ENCODE data around the gene NOP10. TPM values are rescaled to one million over a fixed set of nuclear protein-coding genes. Genes with fewer than 3 reads are reported as not detected.
A peak's percentile ranks its signal among the peaks of the same experiment; 100 is the strongest.

Gene NOP10
- total RNA-seq, 1 donor from 2014 or later = 212 TPM

GRCh38 chr15:34341381-34342212 lies 1.3 kb downstream of the NOP10 start:
- Histone ChIP-seq H3K4me3 (peak overlapping the region; percentile 67 to 77), H3K9me3 (no peaks in the 10 kb centered on the region), H3K36me3 (peaks cover 3 to 8% of the 10 kb centered on the region in 2 donors), H3K27me3 (no peaks in the 10 kb centered on the region), H3K27ac (no peak overlapping the region), H3K4me1 (peaks cover 10 to 13% of the 10 kb centered on the region in 2 donors)
- no peak for DNase-seq (ENCODE audit: low spot score in 2 of 2)
- intact Hi-C loops (cut with DNase I) = loop anchor here (5.0 to 10.0 kb wide), 2 partner anchors 239 to 287 kb away; partner anchors contain the start of genes EMC7 and PGBD4
- no peak for TF ChIP-seq CTCF (IDR thresholded peaks at IDR 0.05)

- no peak for TF ChIP-seq CTCF (IDR thresholded peaks at IDR 0.05)
These were observed 3.0 kb downstream of the NOP10 start for GRCh38 chr15:34339946-34340345.

GRCh38 chr15:34338347-34338746 lies 4.6 kb downstream of the NOP10 start:
- H3K36me3 ChIP-seq = peaks cover 3 to 8% of the 10 kb centered on the region in 2 donors
- DNase-seq (ENCODE audit: low spot score in 2 of 2) = no peak
- TF ChIP-seq CTCF (IDR thresholded peaks at IDR 0.05) = no peak
- H3K27me3 ChIP-seq = no peaks in the 10 kb centered on the region
- intact Hi-C loops (cut with DNase I) = loop anchor here (2.0 to 5.0 kb wide), 2 partner anchors 114 to 249 kb away; partner anchors contain the start of gene EMC4
- peak overlapping the region; percentile 71 to 99 for H3K4me3 ChIP-seq
- no peaks in the 10 kb centered on the region for H3K9me3 ChIP-seq
- peaks cover 10 to 22% of the 10 kb centered on the region in 2 donors for H3K4me1 ChIP-seq
- H3K27ac ChIP-seq = peak overlapping the region; percentile 74 to 90

More at GRCh38 chr15:34339946-34340345, 3.0 kb downstream of the NOP10 start:
- Histone ChIP-seq H3K4me3 (no peak overlapping the region), H3K27ac (no peak overlapping the region), H3K4me1 (peaks cover 10 to 15% of the 10 kb centered on the region in 2 donors), H3K9me3 (no peaks in the 10 kb centered on the region), H3K27me3 (no peaks in the 10 kb centered on the region), H3K36me3 (peaks cover 3 to 8% of the 10 kb centered on the region in 2 donors)
- no peak for DNase-seq (ENCODE audit: low spot score in 2 of 2)
- intact Hi-C loops (cut with DNase I) = loop anchor here (2.0 to 10.0 kb wide), 4 partner anchors 115 to 285 kb away; partner anchors contain the start of genes EMC4, EMC7 and PGBD4

DNA sequence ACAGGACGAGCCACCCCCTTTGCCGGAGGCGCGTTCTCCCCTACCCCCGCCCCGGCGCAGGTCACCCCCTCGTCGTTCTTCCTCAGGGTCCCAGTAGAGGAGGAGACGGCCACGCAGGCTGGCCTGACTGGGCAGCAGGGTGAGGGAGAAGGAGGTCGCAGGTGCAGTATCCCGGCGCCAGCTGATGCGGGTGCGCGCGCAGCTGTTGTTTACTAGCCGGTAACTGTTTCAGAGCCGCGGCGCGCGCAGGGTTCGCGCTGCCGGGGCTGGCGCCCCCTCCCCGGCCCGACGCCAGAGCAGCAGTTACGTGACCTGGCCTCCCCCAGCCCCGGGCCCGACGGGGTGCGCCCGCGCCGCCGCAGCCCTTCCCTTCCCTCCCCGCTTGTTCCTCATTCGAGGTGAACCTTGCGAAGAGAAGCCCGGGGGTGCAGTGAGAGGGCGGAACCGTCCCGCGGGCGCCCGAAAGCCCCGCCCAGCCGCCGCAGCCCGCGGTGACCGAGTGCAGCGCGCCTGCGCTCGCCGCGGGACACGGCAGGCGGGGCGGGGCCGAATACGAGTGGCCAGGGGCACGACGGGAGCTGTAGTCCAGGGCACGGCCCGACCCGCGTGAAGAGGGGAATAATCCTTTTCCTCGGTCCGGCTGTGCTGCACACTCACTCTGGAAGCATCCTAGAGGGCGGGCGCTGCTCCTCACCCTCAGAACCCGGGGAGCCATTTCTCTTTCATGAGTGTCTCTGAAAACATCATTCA lies 5.2 kb downstream of the NOP10 start, which contains the start of gene SLC12A6:
SLC12A6 (minus strand) TSS at position 225 of the 750 bp plus-strand sequence. CDS start 1,101 bp downstream, outside the sequence.
- peak within 1 kb of the TSS; percentile 74 to 90 for H3K27ac ChIP-seq
- peak; percentile 59 to 95 for DNase-seq (ENCODE audit: low spot score in 2 of 2)
- H3K9me3 ChIP-seq = no peaks in the 10 kb centered on the region
- peak within 1 kb of the TSS; percentile 71 to 99 for H3K4me3 ChIP-seq
- peaks cover 10 to 25% of the 10 kb centered on the region in 2 donors for H3K4me1 ChIP-seq
- TF ChIP-seq CTCF (IDR thresholded peaks at IDR 0.05) = no peak
- intact Hi-C loops (cut with DNase I) = loop anchor here (2.0 to 5.0 kb wide), 3 partner anchors 17 to 250 kb away; partner anchors contain the start of gene EMC4
- H3K36me3 ChIP-seq = peaks cover 3 to 8% of the 10 kb centered on the region in 2 donors
- H3K27me3 ChIP-seq = no peaks in the 10 kb centered on the region

GRCh38 chr15:34336991-34337556 lies 5.9 kb downstream of the NOP10 start:
- H3K9me3 ChIP-seq = no peaks in the 10 kb centered on the region
- no peak for DNase-seq (ENCODE audit: low spot score in 2 of 2)
- TF ChIP-seq CTCF (IDR thresholded peaks at IDR 0.05) = no peak
- peak overlapping the region; percentile 74 to 90 for H3K27ac ChIP-seq
- intact Hi-C loops (cut with DNase I) = loop anchor here (2.0 to 5.0 kb wide), 2 partner anchors 16 to 250 kb away; no protein-coding TSS in a partner anchor
- peak overlapping the region; percentile 71 to 99 for H3K4me3 ChIP-seq
- H3K36me3 ChIP-seq = peaks cover 3 to 8% of the 10 kb centered on the region in 2 donors
- H3K4me1 ChIP-seq = peaks cover 10 to 25% of the 10 kb centered on the region in 2 donors
- no peaks in the 10 kb centered on the region for H3K27me3 ChIP-seq

Measured in ascending aorta (tissue), 2 donors.